Jurkat, Clone E6-1 (cell line): ENCODE measurements around the gene CEMIP. TPM values are rescaled to one million over a fixed set of nuclear protein-coding genes. Genes with fewer than 3 reads are reported as not detected.

Experiments
- DNase-seq: peaks from one replicate; pipeline ENCODE4 v3.0.0-alpha.2; 2011; ENCODE audit warnings: low read depth, low spot score
- H3K4me3 ChIP-seq: 2 replicates; pipeline ENCODE4 v1.5.1; 2011; ENCODE audit warnings: mild to moderate bottlenecking, low read length, control low read depth, moderate library complexity
- polyA plus RNA-seq: library from polyadenylated mRNA; unstranded; fragments of >200 nt; gene quantifications from one replicate; pipeline ENCODE4 v1.2.1, GENCODE V29; 2012; ENCODE audit warnings: missing spikeins; ENCODE audit not compliant: insufficient read length, insufficient read depth

The CEMIP gene, protein sequence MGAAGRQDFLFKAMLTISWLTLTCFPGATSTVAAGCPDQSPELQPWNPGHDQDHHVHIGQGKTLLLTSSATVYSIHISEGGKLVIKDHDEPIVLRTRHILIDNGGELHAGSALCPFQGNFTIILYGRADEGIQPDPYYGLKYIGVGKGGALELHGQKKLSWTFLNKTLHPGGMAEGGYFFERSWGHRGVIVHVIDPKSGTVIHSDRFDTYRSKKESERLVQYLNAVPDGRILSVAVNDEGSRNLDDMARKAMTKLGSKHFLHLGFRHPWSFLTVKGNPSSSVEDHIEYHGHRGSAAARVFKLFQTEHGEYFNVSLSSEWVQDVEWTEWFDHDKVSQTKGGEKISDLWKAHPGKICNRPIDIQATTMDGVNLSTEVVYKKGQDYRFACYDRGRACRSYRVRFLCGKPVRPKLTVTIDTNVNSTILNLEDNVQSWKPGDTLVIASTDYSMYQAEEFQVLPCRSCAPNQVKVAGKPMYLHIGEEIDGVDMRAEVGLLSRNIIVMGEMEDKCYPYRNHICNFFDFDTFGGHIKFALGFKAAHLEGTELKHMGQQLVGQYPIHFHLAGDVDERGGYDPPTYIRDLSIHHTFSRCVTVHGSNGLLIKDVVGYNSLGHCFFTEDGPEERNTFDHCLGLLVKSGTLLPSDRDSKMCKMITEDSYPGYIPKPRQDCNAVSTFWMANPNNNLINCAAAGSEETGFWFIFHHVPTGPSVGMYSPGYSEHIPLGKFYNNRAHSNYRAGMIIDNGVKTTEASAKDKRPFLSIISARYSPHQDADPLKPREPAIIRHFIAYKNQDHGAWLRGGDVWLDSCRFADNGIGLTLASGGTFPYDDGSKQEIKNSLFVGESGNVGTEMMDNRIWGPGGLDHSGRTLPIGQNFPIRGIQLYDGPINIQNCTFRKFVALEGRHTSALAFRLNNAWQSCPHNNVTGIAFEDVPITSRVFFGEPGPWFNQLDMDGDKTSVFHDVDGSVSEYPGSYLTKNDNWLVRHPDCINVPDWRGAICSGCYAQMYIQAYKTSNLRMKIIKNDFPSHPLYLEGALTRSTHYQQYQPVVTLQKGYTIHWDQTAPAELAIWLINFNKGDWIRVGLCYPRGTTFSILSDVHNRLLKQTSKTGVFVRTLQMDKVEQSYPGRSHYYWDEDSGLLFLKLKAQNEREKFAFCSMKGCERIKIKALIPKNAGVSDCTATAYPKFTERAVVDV (N-terminal part only)
- 0.92 TPM for polyA plus RNA-seq

DNA sequence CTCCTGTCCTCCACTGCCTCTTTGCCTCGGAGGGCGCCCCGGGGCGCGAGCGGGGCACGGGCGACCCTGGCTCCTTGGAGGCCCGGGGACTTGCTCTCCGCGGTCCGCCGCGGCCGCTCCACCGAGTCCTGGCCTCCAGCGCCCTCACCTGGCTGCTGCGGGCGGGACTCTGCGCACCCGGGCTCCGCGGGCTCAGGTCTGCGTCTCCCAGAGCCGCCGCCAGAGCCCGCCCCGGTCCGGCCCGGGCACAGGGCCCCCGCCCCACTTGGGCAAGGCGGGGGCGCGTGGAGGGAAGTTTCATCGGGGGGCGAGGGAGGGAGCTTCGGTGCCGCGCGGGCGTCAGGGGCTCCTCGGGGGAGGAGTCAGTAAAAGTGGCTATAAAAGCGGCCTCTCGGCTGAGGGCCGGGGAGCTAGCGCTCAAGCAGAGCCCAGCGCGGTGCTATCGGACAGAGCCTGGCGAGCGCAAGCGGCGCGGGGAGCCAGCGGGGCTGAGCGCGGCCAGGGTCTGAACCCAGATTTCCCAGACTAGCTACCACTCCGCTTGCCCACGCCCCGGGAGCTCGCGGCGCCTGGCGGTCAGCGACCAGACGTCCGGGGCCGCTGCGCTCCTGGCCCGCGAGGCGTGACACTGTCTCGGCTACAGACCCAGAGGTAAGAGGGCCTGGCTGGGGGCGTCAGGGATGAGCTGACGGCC lies at the start of gene CEMIP:
Gene CEMIP, plus strand, starts transcription at position 407 of the 694 bp plus-strand sequence. CDS start 94,510 bp downstream, outside the sequence.
- DNase-seq = no peak
- H3K4me3 ChIP-seq = no peak within 1 kb of the TSS

DNA sequence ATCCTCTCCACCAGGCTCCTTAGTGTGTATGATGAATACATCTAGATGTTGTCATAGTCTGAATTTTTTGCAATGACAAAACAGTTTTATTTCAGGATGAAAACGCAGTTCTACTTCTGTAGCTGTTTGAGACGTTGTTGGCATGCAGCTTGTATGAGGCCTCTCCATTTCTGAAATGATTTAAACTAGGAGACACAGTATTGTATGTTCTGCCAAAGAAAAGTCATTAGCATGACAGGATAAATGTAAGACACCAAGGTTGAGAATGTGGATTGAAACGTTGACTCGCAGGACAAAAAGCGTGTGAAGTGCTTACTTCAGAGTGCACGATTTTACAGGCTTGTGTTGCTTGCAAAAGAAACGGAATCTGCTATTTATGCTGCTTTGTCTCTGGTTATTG lies 48.8 kb upstream of the CEMIP start:
- no peak for DNase-seq
- H3K4me3 ChIP-seq = no peak overlapping the region

DNA sequence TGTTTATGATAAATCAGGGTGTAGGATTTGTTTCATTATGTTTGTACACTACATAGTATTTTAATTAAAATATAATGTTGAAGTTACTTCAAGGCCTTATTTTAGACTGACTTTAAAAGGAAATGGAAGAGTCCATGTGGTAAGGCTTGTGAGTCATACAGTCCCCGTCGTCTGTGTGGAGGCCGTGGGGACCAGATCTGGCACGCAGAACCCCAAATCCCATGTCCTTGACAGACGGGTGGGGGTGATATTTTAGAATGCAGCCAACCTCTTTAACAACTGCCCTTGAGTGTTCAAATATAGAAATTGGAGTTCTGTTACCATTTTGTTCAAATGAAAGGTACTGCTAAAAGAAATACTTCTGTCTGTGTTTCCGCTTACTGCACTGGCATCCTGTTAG lies 48.2 kb upstream of the CEMIP start:
- no peak for DNase-seq
- H3K4me3 ChIP-seq = no peak overlapping the region

DNA sequence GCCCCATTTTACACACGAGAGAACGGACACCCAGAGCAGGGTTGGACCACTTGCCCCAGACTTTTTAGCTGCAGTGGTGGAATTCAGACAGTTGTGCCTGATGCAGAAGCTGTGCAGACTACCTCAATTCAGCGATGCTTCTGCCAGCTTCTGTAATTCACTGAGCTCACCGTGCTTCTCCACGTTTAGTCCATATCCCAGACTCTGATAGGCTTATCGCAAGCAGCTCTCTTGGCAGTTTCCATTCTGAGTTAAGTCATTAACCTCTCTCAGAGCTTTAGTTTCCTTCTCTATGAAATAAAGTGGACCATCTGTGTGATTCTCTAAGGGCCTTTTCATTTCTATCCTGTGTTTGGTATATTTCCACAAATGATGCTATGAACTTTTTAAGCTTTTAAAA lies 47.0 kb upstream of the CEMIP start:
- H3K4me3 ChIP-seq = no peak overlapping the region
- DNase-seq = no peak

DNA sequence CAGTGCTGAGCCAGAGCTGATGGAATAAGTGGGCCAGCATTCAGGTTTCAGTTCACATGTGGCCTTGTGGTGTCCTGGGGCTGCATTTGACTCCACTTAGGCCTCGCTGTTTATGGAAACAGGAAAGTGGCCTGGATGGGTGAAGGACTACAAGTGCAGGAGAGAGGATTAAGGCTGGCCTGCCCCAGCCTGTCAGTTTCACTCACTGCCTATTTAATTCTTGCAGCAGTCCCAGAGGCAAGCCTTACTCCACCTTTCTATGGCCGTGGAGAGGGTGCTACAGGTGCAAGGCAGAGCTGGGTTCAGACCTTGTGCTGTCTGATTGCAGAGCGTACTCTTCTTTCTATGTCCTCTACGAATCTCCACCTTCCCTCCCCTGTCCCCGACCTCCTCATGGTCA lies 46.4 kb upstream of the CEMIP start:
- H3K4me3 ChIP-seq = no peak overlapping the region
- no peak for DNase-seq

DNA sequence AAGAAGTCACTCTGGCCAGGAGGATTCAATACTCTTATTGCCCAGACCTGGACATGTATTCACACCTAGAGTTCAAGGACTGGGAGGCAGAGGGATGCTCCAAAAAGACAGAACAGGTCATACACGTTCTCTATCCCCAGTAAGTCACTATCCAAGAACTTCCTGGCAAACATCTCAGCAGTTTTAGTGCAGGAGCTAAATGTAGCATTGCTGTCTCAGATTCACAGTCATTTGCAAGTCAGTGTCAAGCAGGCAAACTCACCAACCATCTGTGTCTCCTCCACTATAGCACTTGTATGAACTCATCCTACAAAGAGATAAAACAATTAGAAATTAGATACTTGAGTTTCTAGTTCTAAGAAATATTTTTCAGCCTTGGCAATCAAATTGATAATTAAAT lies 45.7 kb upstream of the CEMIP start:
- H3K4me3 ChIP-seq = no peak overlapping the region
- no peak for DNase-seq

DNA sequence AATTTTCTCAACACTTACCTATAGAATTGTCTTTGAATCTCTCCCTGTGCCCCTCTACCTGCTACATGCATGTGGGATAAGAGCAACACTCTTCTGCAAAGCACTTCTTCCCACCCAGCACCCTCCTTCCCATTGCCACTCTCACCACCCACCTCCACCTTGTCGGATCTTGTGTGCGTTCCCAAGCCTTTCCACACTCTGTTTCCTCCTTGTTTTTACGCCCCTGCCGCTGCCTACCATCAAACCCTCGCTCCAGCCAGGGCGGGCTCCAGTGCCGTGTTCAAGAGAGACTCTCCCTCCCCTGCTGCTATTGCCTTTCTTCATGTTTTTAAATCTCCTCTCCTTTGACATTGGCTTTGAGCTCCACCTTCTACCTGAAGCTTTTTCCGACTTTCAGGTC lies 43.8 kb upstream of the CEMIP start:
- DNase-seq = no peak
- no peak overlapping the region for H3K4me3 ChIP-seq

DNA sequence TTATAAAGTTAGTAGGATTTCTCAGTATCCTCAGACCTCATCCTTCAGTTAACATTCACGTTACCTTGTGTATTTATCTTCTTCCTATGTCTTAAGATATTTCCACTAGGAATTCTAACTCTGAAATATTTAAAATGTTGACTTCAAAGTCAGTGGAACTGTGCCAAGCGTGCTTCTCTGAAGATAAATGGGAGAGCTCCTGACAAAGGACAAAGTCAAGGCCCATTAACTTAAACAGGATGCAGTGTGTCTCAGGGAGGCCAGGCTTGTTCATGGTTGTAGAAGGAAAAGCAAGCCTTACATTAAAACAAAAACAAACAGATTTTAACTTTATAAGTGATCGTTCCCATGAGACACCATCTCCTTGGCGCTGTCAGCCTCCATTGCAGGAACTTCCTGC lies 42.6 kb upstream of the CEMIP start:
- no peak for DNase-seq

DNA sequence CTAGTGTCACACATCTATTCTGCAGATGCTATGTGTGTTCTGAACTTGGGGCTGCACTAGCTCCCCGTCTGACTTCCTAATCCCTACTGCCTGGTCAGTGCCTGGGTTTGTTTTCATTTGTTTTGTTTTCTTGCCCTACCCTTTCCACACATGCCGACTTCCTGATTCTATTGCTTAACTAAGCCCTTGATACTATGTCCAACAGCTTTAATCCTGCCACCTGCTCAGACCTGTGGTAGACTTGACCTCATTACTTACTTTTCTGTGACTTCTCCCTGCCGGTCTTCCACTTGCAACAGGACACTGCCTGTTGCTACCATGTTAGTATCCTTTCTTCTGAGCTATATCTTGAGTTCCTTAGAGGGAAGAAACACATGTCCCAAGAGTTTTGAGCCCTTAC lies 39.3 kb upstream of the CEMIP start:
- no peak for DNase-seq
- no peak overlapping the region for H3K4me3 ChIP-seq

More for the DNA sequence above, 42.6 kb upstream of the CEMIP start:
- H3K4me3 ChIP-seq = no peak overlapping the region

DNA sequence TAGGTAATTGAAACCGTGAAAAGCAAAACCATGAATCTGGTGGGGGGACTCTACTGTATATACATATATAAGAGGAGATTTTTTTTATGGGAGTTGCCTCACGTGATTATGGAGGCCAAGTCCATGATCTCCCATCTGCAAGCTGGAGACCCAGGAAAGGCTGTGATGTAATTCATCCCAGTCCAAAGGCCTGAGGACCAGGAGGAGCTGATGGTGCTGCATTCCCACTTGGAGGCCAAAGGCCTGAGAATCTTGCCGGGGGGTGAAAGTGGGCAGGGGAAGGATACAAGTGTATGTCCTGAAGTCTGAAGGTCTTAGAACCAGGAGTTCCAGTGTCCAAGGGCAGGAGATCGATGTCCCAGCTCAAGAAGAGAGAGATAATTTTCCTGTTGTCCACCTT lies 37.1 kb upstream of the CEMIP start:
- no peak overlapping the region for H3K4me3 ChIP-seq
- no peak for DNase-seq

DNA sequence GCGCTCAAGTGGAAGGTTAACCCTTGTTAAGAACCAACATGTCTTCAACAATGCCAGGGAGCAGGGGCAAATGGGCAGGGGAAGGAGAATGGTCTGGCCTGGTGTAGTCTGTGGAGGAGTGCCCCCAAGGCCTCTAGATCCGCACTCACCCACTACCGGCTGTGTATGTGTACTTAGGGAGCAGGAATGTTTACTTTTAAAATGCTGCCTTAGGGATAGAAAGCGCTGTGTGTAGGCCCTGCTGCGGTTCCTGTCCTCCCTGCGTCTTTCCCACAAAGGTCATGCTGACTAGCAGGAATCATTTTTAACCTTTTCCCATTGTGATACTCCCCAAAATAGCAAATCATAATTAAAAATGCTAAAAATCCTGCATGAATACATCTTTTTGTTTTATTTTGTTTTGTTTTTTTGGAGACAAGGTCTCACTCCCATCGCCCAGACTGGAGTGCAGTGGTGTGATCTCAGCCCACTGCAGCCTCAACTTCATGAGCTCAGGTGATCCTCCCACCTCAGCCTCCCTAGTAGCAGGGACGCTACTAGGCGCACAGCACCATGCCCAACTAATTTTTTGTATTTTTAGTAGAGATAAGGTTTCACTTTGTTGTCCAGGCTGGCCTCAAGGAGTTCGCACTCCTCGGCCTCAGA lies 35.9 kb upstream of the CEMIP start:
- no peak for DNase-seq
- H3K4me3 ChIP-seq = no peak overlapping the region

DNA sequence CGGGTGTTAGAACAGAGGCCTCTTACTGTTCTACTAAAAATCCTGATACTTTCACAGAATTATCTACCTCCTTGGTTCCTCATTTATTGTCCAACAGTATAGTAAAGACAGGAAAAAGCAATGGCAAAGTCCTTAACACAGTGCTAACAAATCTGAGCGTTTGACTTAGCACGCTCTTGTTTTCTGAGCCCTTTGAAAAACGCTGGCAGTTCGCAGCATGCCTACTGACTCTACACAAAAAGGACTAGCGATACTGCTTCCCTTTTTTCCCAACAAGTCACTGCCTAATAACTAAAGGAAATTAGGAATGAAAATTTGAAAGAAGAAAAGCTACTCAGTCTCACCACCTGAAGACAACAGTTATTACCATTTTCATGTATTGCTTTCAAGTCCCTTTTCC lies 34.8 kb upstream of the CEMIP start:
- DNase-seq = no peak
- no peak overlapping the region for H3K4me3 ChIP-seq

DNA sequence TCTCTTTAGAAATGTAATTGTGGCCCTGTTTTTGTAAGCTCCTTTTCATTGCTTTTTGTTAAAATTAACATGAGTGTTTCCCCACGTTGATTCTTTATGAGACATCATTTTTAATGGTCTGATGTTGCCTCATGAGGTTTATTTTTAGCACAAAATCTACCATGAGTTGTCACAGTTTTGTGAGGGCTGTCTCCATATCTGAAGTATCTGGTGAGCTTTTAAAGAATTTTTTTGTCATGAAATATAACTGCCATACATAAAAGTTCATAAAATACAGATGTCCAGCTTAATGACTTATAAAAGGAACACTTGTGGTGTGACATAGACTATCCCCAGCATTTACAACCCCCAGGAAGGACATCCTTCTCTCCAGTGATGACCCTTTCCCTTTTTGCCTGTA lies 34.3 kb upstream of the CEMIP start:
- DNase-seq = no peak
- H3K4me3 ChIP-seq = no peak overlapping the region

DNA sequence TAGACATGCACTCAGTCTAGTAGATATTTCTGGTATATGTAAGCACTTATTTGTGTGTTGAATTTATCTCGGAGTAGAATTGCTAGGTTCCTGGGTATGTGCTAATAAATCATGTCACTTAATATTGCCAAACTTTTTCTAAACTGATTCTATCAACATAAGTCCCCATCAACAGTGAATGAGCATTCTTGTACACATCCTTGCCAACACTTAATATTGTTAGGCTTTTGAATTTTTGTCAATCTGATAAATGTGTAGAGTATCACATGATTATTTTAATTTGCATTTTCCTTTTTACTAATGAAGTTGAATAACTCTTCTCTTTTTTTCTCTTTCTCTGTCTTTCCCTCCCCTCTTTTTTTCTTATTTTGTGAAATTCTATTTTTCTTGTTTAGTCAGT lies 33.3 kb upstream of the CEMIP start:
- no peak overlapping the region for H3K4me3 ChIP-seq
- DNase-seq = no peak

DNA sequence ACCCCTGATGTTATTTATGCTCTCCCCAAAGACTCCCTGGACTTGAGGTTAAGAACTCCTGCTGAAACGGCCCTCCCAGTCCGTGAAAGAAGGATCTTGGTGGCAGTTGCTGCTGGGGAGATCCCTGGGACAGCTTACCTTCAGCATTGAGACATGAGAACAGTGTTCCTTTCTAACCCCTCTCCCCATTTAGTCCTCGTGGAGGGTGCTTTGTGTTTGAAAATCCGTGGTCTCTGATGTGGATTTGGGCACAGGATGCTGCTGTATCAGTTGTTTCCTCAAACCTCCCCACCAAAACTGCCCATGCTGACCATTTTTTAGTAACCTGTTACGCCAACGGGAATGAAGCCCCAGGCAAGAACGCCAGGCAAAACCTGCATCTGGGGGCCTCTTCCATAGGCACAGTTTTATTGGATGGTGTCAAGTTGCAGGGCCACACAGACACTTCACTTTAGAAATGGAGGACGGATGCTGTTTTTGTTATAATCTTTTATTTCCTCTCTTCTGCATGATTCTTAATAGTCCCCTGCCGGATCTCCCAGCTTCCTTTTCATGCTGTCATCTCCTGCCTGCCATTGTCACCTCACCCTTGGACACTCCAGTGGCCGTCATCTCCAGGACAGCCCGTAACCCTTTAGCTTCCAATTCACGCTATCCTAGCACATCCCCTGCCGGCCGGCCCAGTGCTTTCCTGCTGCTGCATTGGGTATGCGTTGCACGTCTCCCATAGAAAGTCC lies 31.7 kb upstream of the CEMIP start:
- no peak overlapping the region for H3K4me3 ChIP-seq
- DNase-seq = no peak

DNA sequence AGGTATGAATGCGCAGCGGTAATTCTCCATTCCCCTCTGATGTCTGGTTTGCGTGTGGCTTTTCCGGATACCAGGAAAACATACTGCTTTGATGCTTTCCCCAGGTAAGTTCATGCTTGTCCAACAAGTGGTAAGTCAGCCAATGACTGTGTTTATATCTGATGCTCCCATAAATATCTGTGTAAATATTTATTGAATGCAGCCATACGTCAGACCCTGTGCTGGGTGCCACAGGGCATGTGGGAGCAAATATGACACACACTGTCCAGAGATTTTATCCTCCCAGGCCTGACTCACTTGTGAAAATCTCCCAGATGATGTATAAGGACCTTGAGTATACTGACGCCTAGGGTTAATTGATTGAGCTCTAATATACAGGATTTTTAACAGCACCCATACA lies 29.6 kb upstream of the CEMIP start:
- no peak overlapping the region for H3K4me3 ChIP-seq
- DNase-seq = no peak

DNA sequence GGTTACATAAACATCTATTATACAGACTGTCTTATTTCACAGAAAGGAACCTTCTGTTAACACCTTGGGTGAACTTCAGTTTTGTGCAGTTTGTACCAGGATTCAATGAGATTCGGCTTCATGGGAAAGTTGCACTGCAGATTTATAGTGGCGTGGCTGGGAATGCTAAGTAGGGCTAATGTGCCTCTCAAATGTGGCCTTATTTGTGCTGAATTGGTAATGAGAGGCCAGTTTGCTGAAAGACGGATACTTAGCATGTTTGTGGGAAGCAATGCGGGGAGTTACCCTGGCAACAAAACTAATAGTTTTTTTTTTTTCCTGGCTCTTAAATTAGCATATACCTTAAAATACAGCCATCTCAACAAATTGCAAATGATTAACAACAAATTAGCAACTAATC lies 28.6 kb upstream of the CEMIP start:
- DNase-seq = no peak
- H3K4me3 ChIP-seq = no peak overlapping the region

DNA sequence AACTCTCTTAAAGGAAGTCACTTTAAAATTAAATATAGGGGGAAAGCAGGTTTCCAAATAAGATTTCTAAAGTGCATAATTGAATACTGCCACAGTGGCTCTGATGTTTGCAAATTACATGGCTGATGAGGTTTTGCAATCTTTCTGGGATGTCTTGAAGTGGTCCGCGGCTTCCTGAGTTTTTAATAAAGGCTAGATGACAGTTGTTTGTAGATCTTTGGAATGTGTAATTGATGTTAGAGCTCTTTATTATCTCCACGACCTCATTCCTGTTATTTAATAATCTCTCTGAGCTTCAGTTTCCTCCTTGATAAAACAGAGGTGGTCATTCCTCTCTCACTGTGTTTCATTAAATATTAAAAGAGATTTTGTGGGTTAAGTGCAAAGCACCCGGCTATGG lies 27.0 kb upstream of the CEMIP start:
- no peak for DNase-seq
- no peak overlapping the region for H3K4me3 ChIP-seq
